PC-9 (cell line): Measurements from ENCODE around the gene OSBPL7.

Source experiments
- CTCF ChIP-seq: fragments of 200-600 bp; sonication (generic); conservative IDR thresholded peaks from 2 replicates; pipeline ENCODE4 v1.6.1; 2017; ENCODE audit warnings: mixed run types, antibody characterized with exemption, mild to moderate bottlenecking, moderate library complexity
- EZH2 ChIP-seq: fragments of 200-600 bp; sonication (generic); IDR thresholded peaks from 2 replicates; pipeline ENCODE4 v1.8.0; 2017; ENCODE audit warnings: antibody characterized with exemption, low read depth

DNA sequence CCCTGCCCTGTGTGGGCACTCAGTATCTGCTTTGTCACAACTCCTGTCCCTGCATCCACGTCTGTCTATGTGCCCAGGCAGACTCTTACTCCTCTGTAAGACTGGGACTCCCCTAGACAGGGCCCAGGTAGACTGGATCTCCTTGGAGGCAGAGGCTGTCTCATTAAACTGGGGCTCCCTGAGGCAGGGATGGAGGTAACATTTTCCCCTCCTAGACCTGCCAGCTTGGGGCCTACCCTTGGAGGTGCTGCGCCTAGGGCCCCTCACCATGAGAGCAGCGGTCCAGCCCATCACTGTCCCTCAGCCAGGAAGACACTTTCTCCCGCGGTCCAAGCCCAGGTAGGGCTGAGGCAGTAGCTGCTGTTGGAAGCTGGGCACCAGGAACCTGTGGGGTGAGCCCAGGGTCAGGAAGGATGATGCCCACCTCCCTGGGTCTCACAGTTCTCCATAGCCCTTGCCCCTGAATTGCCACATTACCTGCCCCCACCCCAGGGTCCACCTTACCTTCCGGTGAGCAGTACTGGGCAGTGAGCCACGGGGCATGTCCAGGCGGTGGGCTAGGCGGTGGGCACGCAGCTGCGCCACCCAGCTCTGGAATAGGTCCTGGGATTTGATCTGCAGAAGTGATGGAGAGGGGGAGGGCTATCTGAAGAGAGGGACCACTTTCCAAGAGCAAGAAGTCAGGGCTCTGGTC, 3.4 kb downstream of the OSBPL7 start:
- TF ChIP-seq CTCF (no peak), EZH2 (no peak)
